ENCODE results near the gene OPRL1.
"Not testable (repeated sequence)": the region's sequence is repeated elsewhere in the genome, so short reads cannot be mapped to it uniquely, and the experiment has no call there.

The OPRL1 gene

DNA sequence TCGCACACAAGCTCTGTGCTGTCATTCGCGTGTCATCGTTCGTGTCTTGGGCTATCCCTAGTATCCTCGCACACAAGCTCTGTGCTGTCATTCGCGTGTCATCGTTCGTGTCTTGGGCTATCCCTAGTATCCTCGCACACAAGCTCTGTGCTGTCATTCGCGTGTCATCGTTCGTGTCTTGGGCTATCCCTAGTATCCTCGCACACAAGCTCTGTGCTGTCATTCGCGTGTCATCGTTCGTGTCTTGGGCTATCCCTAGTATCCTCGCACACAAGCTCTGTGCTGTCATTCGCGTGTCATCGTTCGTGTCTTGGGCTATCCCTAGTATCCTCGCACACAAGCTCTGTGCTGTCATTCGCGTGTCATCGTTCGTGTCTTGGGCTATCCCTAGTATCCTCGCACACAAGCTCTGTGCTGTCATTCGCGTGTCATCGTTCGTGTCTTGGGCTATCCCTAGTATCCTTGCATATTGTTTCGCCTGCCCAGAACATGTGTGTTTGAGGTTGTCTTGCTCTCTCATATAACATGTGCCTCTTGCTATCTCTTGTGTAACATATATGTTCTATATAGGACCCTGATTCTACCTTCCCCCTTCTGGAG is 7.4 kb downstream of the OPRL1 start:
- not testable (repeated sequence) for DNase-seq

DNA sequence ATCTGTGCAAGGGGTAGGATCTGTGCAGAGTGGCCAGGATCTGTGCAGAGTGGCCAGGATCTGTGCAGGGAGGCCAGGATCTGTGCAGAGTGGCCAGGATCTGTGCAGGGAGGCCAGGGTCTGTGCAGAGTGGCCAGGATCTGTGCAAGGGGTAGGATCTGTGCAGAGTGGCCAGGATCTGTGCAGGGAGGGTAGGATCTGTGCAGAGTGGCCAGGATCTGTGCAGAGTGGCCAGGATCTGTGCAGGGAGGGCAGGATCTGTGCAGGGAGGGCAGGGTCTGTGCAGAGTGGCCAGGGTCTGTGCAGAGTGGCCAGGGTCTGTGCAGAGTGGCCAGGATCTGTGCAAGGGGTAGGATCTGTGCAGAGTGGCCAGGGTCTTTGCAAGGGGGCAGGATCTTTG is 8.7 kb downstream of the OPRL1 start:
- not testable (repeated sequence) for DNase-seq

DNA sequence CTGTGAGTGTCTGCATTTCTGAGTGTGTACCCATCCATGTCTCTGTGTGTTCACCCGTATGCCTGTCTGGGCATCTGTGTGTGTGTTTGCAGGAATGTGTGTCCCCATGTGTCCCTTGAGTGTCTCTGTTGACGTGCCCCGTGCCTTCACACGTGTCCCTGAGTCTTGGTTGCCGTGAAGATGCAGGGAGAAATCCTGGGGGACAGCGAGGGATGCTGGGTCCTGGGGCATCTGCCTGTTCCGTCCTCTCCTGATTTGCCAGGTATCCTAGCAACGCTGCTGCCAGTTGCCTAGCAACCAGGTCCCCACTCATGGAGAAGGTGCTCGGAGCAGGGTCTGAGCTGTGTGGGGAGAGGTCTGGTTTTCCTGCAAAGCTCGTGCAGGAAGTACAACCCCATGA is 10.3 kb downstream of the OPRL1 start:
- DNase-seq: no peak

DNA sequence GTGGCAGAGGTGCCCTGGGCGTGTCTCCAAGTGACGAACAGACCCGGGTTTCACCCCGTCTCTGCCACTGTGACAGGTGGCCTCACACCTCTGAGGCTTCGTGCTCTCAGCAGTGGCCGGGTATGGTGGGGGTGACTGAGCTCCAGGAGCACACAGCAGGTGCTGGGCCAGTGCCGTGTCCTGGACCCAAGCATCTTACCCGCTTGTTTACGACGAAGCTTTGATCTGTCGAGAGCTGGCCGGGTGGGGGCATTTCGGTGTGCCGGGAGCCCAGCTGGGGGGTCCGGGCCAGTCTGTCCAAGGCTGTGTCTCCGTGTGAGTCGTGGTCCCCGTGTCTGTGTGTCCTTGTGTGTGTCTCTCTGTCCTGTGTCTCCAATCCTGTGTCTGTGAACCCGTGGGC is 11.5 kb downstream of the OPRL1 start:
- DNase-seq: no peak

DNA sequence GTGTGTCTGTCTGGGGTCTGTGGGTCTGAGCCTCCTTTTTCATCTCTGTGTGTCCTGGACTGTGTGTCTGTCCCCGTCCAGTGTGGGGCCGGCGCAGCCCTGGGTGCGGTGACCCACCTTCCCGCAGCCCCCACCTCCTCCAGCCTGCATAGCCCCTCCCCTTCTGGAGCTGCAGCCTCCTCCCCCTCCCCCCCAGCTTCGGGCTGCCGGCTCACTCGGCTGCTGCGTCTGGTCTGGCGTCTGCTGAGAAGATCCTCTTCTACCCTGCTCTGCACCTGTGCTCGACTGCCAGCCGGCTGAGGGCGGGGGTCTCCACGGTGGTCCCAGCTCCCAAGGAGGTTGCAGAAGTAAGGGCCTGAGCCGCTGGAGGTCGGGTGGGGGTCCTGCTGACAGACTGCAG is 11.9 kb downstream of the OPRL1 start:
- no peak for DNase-seq

DNA sequence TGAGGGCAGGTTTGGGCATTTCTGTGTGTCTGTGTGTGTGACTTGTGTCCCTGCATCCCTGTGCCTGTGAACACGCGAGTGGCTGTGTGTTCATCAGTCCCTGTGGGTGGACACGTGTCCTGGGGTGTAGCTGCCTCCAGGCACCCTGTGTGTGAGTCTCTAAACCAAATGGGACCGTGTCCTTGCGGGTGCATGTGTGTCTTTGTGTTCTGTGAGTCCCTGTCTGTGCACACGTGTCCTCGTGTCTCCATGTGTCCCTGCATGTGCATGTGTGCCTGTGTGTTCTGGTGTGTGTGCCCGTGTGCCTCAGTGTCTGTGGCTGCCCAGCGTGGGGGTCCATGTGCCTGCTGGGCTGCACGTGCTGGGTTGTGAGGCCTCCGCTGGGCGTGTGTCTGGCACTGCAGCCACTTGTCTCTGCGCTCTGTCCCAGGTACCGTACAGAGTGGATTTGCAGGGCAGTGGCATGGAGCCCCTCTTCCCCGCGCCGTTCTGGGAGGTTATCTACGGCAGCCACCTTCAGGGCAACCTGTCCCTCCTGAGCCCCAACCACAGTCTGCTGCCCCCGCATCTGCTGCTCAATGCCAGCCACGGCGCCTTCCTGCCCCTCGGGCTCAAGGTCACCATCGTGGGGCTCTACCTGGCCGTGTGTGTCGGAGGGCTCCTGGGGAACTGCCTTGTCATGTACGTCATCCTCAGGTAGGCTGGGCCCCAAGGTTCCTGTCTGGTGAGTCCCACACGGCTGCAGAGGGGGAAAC is 12.6 kb downstream of the OPRL1 start:
- DNase-seq: no peak

DNA sequence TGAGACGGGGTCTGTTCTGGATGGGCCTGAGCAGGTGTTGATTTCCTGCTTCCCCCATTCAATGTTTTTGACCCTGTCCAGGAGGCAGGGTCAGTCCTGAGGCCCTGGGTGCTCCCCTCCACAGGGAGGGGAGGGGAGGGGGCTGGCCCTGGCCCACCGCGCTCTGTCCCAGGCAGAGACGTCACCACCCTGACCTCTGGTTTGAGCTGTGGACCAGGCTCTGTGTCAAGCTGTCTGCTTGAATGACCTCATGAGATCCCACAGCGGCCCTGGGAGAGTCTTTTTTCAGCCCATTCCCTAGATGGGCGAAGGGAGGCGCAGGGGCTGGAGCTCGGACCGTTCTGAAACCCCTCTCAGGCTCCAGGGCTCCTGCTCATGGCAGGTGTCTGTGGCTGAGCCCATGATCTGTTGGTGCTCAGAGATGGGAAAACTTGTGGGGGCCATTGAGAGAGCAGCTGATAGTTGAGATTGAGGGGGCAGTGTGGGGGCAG is 13.2 kb downstream of the OPRL1 start:
- DNase-seq: no peak

DNA sequence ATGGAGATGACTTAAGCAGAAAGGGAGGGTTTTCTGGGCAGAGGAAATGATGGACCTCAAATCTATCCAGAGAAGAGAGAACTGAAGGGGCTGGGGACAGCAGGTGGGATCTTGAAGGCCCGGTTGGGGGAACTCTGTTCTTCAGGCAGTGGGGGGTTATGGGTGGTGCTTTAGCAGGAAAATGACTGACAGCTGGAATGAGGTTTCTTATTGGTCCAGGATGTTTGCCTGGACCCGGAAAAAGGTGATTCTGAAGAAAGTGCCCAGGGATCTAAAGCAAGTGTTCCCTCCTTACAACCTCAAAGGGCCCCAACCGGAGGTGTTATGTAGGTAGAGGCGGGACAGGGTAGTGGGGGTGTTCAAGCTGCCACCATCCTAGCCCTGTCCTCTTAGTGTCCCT is 15.6 kb downstream of the OPRL1 start:
- DNase-seq: no peak

DNA sequence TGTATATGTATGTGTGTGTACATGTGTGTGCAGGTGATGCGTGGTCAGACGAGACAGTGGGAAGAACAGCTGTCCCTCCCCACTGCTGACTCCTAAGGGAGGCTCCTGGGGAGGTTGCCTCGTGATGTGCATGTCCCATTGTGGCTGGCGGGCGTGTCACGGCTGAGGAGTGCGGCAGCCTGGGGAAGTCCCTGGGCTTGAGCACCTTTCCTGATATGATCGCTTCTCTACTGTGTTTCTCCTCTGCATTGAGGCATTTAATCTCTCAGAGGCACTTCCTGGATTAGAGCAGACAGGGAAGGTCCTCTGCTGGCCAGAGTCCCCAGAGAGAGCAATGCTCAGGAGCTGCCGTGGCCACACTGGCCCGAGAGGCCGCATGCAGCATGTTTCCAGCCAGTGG is 16.0 kb downstream of the OPRL1 start:
- DNase-seq: no peak

DNA sequence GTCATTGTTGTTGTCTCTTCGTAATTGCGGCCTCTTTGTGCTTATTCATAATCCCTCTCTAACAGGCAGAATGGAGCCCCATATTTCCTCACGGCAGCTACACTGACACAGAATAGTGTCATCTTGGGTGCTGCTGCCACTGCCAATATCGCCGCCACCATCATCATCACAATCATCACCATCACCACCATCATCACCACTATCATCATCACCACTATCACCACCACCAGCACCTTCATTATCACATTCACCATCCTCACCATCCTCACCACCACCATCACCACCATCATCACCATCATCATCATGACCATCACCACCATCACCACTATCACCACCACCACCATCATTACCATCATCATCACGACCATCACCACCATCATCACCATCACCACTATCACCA is 16.7 kb downstream of the OPRL1 start:
- DNase-seq: no peak

DNA sequence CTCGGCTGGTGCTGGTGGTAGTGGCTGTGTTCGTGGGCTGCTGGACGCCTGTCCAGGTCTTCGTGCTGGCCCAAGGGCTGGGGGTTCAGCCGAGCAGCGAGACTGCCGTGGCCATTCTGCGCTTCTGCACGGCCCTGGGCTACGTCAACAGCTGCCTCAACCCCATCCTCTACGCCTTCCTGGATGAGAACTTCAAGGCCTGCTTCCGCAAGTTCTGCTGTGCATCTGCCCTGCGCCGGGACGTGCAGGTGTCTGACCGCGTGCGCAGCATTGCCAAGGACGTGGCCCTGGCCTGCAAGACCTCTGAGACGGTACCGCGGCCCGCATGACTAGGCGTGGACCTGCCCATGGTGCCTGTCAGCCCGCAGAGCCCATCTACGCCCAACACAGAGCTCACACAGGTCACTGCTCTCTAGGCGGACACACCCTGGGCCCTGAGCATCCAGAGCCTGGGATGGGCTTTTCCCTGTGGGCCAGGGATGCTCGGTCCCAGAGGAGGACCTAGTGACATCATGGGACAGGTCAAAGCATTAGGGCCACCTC is 18.7 kb downstream of the OPRL1 start:
- DNase-seq: no peak

DNA sequence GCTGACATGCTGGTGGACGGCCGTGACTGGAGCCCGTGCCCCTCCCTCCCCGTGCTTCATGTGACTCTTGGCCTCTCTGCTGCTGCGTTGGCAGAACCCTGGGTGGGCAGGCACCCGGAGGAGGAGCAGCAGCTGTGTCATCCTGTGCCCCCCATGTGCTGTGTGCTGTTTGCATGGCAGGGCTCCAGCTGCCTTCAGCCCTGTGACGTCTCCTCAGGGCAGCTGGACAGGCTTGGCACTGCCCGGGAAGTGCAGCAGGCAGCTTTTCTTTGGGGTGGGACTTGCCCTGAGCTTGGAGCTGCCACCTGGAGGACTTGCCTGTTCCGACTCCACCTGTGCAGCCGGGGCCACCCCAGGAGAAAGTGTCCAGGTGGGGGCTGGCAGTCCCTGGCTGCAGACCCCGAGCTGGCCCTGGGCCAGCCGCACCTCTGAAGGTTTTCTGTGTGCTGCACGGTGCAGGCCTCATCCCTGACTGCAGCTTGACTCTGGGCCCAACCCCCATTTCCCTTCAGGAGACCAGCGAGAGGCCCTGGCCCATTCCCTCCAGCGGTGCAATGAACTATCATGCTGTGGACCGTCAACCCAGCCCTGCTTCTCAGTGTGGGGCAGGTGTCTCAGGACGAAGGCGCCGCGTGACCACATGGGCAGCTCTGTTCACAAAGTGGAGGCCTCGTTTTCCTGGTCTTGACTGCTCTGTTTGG is 19.4 kb downstream of the OPRL1 start:
- no peak for DNase-seq

DNA sequence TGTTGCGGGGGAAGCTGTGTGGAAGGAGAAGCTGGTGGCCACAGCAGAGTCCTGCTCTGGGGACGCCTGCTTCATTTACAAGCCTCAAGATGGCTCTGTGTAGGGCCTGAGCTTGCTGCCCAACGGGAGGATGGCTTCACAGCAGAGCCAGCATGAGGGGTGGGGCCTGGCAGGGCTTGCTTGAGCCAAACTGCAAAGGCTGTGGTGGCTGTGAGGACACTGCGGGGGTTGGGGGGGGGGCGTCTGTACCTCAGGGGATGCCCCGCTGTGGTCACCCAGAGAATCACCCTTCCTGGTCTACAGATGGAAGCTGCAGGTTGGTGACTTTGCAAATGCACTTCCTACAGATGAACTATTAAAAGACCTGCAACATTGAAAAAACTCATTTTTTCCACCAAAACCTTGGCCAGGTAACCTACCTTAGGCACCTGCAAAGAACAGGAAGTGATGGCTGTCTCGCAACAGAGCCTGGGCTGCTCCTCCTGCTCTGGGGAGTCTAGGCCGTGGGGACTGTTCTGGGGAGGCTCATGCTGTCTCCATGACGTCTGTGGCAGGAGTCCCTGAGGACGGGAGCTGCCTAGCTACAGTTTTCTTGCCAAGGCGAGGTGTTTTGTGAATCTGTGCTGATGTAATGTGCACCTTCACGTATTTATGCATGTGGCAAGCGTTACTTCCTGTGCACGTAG is 20.1 kb downstream of the OPRL1 start:
- no peak for DNase-seq

DNA sequence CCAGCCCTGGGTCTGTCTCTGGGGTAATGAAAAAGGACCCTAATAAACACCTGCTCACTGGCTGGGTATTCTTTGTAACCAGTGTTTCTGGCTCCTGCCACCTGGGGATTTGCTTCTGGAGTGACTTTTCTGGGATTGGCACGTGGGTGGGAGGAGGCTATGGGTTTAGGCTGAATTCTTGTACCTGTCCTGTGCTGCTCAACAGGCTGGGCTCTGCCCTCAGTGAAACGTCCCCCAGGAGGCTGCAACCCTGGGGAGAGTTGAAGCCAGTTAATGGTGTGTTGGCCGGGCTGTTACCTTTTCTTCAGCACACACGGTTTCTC is 20.6 kb downstream of the OPRL1 start:
- no peak for DNase-seq

DNA sequence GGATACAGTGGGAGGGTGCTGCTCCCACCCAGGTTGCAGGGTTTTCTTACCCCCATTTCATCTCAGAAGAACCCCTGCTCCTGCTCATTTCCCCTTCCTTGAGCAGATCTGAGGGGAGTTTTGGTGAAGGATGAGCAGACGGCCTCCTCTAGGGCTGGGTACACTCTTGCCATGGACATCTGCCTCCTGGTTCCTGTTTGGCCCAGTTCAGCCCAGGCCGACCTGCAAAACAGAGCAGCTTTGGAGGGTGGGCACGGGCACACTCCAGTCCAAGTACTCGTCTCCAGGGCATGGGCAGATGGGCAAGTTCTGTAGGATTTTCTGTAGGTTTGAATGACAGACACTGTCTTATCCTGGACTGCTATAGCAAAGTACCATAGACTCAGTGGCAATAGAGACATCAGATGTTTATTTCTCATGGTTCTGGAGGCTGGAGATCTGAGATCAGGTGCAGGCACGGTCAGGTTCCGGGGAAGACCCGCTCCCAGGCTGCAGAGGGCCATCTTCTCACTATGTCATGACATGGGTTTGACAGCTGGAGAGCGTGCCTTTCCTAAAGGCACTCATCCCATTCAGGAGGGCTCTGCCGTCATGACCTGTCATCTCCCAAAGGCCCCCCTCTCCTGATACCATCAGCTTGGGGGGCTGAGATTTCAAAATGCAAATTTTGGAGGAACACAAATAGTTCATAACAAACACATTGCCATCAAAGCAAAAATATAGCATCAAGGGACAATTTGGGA is 21.2 kb downstream of the OPRL1 start:
- DNase-seq: no peak

DNA sequence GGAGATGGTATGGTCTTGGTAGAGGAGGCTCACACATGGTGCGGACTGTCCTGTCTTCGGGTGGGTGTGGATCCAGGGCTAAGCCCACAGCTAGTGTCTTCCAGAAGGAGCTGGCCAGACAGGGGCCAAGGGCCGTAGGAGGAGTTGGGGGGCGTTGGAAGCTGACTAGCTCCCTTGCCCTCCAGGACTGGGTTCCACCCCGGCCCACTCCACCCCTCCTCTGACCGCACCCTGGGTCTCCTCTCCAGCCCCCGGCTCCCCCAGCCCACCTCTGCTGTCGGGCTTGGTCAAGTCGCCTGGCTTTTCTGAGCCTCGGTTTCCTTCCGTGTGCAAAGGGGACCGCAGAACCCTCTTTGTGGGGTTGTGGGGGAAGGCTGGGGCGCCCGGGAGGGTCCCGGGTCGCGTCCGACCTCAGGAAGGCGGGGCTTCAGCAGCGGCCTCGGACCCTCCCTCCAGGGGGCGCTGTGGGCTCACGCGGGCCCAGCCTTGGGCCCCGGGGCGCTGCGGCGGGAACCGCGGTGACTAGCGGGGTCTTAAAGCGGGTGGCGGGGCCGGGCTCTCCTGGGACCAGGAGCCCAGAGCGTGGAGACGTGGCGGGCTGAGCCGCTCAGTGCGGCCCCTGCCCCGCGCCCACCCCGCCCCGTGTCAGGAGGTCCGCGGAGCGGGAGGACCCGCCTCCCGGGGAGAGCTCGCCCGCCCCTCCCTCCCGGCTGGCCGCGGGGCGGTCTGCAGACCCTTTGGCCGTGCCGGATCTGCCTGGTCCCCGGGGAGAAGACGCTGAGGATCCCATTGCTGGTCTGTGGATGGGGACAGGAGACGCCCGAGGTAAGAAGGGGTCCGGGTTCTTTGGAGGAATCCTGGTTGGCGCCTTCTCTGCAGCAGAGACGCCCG is 22.1 kb downstream of the OPRL1 start:
- peak; percentile 52 for DNase-seq

DNA sequence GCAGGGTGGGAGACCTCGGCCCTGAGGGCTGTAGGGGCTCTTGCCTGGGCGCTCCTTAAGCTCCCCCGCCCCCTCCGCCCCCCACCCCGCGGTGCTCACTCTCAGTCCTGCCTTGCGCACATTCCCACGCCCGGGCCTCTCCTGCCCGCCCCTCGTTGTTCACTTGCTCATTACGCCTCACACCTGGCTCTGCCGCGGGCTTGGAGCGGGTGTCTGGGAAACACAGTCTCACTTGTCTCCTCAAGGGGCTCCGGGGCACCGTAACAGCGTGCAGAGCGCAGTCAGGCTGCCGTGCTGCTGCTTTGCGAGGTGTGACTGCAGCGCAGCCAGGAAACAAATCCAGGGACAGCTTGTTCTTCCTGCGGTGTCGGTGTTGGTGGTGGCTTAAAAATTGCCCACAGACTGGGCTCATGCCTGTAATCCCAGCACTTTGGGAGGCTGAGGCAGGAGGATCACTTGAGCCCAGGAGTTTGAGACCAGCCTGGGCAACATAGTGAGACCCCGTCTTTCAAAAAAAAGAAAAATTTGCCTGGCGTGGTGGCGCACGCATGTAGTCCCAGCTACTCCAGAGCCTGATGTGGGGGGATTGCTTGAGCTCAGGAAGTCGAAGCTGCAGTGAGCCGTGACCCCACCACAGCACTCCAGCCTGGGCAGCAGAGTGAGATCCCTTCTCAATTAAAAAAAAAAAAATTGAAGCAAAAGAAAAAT is 22.9 kb downstream of the OPRL1 start:
- no peak for DNase-seq

DNA sequence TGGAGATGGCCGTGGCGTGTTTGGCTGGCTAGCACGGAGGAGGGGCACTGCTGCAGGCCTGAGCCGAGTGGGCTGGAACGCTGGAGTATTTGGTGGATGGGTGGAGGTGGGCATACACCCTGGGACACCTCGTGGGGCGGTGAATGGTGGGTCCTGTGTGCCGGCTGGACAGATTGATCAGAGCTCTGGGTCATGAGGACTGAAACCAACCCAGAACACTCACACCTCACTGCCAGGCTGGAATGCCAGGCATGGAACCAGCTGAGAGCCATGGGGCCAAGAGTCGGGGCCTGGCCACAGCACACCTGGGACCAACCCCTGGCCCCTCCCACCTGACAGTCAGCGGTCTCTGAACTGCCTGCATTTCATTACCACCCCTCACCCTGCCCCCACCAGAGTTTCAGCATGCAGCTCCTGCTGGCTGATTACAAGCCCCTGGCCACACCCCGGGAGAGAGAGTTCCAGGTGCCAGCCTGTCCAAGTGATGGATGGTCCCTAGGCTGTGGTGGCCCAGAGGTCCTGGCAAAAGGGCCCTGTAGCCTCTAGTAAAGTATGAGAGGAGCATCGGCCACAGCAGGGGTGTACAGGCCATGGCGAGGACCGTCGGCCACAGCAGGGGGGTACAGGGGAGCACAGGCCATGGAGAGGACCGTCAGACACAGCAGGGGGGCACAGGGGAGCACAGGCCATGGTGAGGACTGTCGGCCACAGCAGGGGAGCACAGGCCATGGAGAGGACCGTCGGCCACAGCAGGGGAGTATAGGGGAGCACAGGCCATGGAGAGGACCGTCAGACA is 24.2 kb downstream of the OPRL1 start:
- DNase-seq: no peak

DNA sequence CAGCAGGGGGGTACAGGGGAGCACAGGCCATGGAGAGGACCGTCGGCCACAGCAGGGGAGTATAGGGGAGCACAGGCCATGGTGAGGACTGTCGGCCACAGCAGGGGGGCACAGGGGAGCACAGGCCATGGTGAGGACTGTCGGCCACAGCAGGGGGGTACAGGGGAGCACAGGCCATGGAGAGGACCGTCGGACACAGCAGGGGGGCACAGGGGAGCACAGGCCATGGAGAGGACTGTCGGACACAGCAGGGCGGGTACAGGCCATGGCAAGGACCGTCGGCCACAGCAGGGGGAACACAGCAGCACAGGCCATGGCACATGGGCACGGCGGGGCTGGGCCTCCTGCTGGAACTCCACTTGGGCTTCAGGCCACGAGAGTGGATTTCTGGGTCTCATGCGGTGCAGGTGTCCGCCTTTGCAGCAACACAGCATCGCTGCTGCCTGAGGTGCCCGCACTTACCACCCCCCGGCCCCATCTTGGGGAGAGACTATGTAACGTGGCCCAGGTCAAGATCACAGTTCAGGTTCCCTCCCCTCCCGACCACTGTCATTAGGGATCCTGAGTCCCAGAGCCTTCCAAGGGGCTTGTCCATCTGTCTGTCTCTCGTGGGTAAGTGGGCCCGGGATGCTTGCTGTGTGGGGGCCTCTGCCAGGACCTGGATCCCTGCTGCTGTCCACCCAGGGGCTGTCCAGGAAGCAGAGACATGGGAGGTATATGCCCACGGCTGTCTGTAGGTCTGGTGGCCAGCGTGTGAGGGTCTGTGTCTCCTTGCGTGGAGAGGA is 25.0 kb downstream of the OPRL1 start:
- no peak for DNase-seq
